ENCODE results near the gene KDM4B. TPM values are rescaled to one million over a fixed set of nuclear protein-coding genes. Genes with fewer than 3 reads are reported as not detected.

Gene KDM4B
- polyA plus RNA-seq, 1 of the 3 experiments (the other 2 are of a cell fraction): 12.2 TPM

DNA sequence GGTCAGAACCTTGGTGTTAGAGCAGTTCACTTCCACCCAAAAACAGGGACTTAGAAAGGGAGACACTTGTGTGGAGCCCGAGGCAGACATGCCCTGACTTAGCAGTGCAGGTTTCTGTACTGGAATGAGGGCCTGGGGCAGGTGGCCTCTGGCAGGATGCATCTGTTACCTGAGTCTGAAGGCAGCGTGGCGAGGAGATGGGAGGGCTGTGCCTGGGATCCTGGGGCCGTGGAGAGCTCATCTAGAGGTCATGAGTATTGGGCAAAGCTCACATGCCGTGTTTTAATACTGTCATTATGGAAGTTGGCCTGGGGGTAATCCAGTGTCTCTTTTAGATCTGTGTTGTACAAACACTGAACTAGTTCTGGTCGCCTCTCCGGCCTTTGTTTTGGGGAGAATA lies 21.4 kb downstream of the KDM4B start:
- no peak overlapping the region for H3K4me3 ChIP-seq (ENCODE audit: low read depth in 2 of 2, low read length in 1 of 2)
- peaks cover 7 to 24% of the 10 kb centered on the region in 2 experiments; a peak in 1 of 4 replicates for H3K4me1 ChIP-seq (ENCODE audit: control insufficient read depth in 1 of 2, insufficient read depth in 2 of 2, low read depth in 1 of 2, low read length in 1 of 2)
- ChIA-PET CTCF (interaction anchor here (0.7 kb wide), 1 partner anchor 10 kb away, joined by 3 read pairs; no protein-coding TSS in a partner anchor), POLR2A (no interaction called here)
- no peak overlapping the region for H3K9ac ChIP-seq
- no peak overlapping the region for H3K27ac ChIP-seq (ENCODE audit: low read depth in 2 of 2, low read length in 1 of 2)
- no peak overlapping the region for H3K4me2 ChIP-seq
- no peaks in the 10 kb centered on the region for H3K36me3 ChIP-seq (replicated peaks in 1 of 2; ENCODE audit: control insufficient read depth in 1 of 2, insufficient read depth in 2 of 2, low read length in 1 of 2)
- TF ChIP-seq JUND (IDR thresholded peaks at IDR 0.05) (no peak), GABPA (IDR thresholded peaks at IDR 0.05; ENCODE audit: low read depth) (no peak), MEF2A (IDR thresholded peaks at IDR 0.05; ENCODE audit: borderline replicate concordance, low read depth) (no peak), RAD21 (IDR thresholded peaks at IDR 0.05; ENCODE audit: low read length) (no peak), TAF1 (IDR thresholded peaks at IDR 0.05; ENCODE audit: borderline replicate concordance, low read depth, low read length) (no peak), FOXM1 (IDR thresholded peaks at IDR 0.05; ENCODE audit: low read depth) (no peak), CHD2 (IDR thresholded peaks at IDR 0.05; ENCODE audit: low read length, partially characterized antibody) (no peak), RCOR1 (IDR thresholded peaks at IDR 0.05; ENCODE audit: low read length) (no peak), TCF12 (IDR thresholded peaks at IDR 0.05) (no peak), FOSL2 (IDR thresholded peaks at IDR 0.05; ENCODE audit: borderline replicate concordance, low read depth) (no peak), TEAD4 (IDR thresholded peaks at IDR 0.05; ENCODE audit: borderline replicate concordance, insufficient read depth) (no peak), ELF1 (IDR thresholded peaks at IDR 0.05) (no peak), MXI1 (IDR thresholded peaks at IDR 0.05; ENCODE audit: low read depth, low read length) (no peak), NRF1 (IDR thresholded peaks at IDR 0.05; ENCODE audit: low read depth, low read length) (no peak)
- TF ChIP-seq, protein P1, sequence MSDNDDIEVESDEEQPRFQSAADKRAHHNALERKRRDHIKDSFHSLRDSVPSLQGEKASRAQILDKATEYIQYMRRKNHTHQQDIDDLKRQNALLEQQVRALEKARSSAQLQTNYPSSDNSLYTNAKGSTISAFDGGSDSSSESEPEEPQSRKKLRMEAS (IDR thresholded peaks at IDR 0.05; ENCODE audit: low read depth): no peak
- TF ChIP-seq, protein P2, sequence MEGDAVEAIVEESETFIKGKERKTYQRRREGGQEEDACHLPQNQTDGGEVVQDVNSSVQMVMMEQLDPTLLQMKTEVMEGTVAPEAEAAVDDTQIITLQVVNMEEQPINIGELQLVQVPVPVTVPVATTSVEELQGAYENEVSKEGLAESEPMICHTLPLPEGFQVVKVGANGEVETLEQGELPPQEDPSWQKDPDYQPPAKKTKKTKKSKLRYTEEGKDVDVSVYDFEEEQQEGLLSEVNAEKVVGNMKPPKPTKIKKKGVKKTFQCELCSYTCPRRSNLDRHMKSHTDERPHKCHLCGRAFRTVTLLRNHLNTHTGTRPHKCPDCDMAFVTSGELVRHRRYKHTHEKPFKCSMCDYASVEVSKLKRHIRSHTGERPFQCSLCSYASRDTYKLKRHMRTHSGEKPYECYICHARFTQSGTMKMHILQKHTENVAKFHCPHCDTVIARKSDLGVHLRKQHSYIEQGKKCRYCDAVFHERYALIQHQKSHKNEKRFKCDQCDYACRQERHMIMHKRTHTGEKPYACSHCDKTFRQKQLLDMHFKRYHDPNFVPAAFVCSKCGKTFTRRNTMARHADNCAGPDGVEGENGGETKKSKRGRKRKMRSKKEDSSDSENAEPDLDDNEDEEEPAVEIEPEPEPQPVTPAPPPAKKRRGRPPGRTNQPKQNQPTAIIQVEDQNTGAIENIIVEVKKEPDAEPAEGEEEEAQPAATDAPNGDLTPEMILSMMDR (IDR thresholded peaks at IDR 0.05): no peak
- TF ChIP-seq, protein P3, sequence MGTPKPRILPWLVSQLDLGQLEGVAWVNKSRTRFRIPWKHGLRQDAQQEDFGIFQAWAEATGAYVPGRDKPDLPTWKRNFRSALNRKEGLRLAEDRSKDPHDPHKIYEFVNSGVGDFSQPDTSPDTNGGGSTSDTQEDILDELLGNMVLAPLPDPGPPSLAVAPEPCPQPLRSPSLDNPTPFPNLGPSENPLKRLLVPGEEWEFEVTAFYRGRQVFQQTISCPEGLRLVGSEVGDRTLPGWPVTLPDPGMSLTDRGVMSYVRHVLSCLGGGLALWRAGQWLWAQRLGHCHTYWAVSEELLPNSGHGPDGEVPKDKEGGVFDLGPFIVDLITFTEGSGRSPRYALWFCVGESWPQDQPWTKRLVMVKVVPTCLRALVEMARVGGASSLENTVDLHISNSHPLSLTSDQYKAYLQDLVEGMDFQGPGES (IDR thresholded peaks at IDR 0.05; ENCODE audit: low read depth, low read length): no peak
- TF ChIP-seq, protein P4, sequence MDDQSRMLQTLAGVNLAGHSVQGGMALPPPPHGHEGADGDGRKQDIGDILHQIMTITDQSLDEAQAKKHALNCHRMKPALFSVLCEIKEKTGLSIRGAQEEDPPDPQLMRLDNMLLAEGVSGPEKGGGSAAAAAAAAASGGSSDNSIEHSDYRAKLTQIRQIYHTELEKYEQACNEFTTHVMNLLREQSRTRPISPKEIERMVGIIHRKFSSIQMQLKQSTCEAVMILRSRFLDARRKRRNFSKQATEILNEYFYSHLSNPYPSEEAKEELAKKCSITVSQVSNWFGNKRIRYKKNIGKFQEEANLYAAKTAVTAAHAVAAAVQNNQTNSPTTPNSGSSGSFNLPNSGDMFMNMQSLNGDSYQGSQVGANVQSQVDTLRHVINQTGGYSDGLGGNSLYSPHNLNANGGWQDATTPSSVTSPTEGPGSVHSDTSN (IDR thresholded peaks at IDR 0.05): no peak
- TF ChIP-seq, protein P5, sequence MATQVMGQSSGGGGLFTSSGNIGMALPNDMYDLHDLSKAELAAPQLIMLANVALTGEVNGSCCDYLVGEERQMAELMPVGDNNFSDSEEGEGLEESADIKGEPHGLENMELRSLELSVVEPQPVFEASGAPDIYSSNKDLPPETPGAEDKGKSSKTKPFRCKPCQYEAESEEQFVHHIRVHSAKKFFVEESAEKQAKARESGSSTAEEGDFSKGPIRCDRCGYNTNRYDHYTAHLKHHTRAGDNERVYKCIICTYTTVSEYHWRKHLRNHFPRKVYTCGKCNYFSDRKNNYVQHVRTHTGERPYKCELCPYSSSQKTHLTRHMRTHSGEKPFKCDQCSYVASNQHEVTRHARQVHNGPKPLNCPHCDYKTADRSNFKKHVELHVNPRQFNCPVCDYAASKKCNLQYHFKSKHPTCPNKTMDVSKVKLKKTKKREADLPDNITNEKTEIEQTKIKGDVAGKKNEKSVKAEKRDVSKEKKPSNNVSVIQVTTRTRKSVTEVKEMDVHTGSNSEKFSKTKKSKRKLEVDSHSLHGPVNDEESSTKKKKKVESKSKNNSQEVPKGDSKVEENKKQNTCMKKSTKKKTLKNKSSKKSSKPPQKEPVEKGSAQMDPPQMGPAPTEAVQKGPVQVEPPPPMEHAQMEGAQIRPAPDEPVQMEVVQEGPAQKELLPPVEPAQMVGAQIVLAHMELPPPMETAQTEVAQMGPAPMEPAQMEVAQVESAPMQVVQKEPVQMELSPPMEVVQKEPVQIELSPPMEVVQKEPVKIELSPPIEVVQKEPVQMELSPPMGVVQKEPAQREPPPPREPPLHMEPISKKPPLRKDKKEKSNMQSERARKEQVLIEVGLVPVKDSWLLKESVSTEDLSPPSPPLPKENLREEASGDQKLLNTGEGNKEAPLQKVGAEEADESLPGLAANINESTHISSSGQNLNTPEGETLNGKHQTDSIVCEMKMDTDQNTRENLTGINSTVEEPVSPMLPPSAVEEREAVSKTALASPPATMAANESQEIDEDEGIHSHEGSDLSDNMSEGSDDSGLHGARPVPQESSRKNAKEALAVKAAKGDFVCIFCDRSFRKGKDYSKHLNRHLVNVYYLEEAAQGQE (IDR thresholded peaks at IDR 0.05; ENCODE audit: low read depth, low read length): no peak
- no peak overlapping the region for H2AFZ ChIP-seq (ENCODE audit: low read depth)
- H3K9me2 ChIP-seq: no peaks in the 10 kb centered on the region
- WGBS (ENCODE audit: low lambda C conversion rate): 90% methylated on average over 6 of the region's 7 CpGs
- DNase-seq: peak; percentile 7
- H3K27me3 ChIP-seq (ENCODE audit: insufficient read depth): no peaks in the 10 kb centered on the region
- H3F3A ChIP-seq (replicated peaks; ENCODE audit: insufficient read depth): peaks cover 5% of the 10 kb centered on the region
- no peaks in the 10 kb centered on the region for H3K9me3 ChIP-seq
- peaks cover 79% of the 10 kb centered on the region for H4K20me1 ChIP-seq (ENCODE audit: insufficient read depth)
- peaks cover 98% of the 10 kb centered on the region for H3K79me2 ChIP-seq (ENCODE audit: insufficient read depth)
